Activated CD8-positive, alpha-beta T cell treated with anti-CD3 and anti-CD28 coated beads, Interleukin-2, amount 10 ng/mL, durations not matched to agents 7 days and 5 days (primary cell): Measurements from ENCODE around the gene GGA1. TPM values are rescaled to one million over a fixed set of nuclear protein-coding genes. Genes with fewer than 3 reads are reported as not detected.
"Not testable (repeated sequence)": the region's sequence is repeated elsewhere in the genome, so short reads cannot be mapped to it uniquely, and the experiment has no call there.

Experiments used
- ATAC-seq: fragments of 150-1000 bp; cut with Tn5 transposase; one replicate; pipeline ENCODE4 v1.10.0; 2021; ENCODE audit warnings: moderate library complexity
- CTCF ChIA-PET: fragments of 350-600 bp; sonication (Branson Sonifier 250); formaldehyde crosslinking; loops from one replicate; lab custom pipeline; 2021; ENCODE audit warnings: antibody characterized with exemption; lab: Charles Lee
- POLR2A ChIA-PET: fragments of 350-600 bp; sonication (Branson Sonifier 250); formaldehyde crosslinking; loops from one replicate; lab custom pipeline; 2021; ENCODE audit warnings: antibody characterized with exemption; lab: Charles Lee
- DNase-seq: peaks from one replicate; pipeline ENCODE4 v3.0.0-alpha.2; 2020
- H3K27ac Mint-ChIP-seq: one replicate; pipeline ENCODE4 v1.8.0; 2021; ENCODE audit warnings: mild to moderate bottlenecking, mixed read lengths
- H3K27me3 Mint-ChIP-seq: one replicate; pipeline ENCODE4 v1.8.0; 2021; ENCODE audit warnings: low read depth, mixed read lengths
- H3K36me3 Mint-ChIP-seq: one replicate; pipeline ENCODE4 v1.8.0; 2021; ENCODE audit warnings: low read depth, mixed read lengths
- H3K4me1 Mint-ChIP-seq: one replicate; pipeline ENCODE4 v1.8.0; 2021; ENCODE audit warnings: low read depth, mixed read lengths
- H3K4me3 Mint-ChIP-seq: one replicate; pipeline ENCODE4 v1.8.0; 2021; ENCODE audit warnings: mild to moderate bottlenecking, mixed read lengths
- H3K9me3 Mint-ChIP-seq: one replicate; pipeline ENCODE4 v1.8.0; 2022; ENCODE audit warnings: mixed read lengths; ENCODE audit not compliant: insufficient read depth
- total RNA-seq, 2 experiments: library from RNA; stranded (reverse); gene quantifications; one replicate each; pipeline ENCODE4 v1.2.3, GENCODE V29; 2021

The GGA1 gene
- total RNA-seq, 2 experiments from 2014 or later = 66.3 to 69.5 TPM

DNA sequence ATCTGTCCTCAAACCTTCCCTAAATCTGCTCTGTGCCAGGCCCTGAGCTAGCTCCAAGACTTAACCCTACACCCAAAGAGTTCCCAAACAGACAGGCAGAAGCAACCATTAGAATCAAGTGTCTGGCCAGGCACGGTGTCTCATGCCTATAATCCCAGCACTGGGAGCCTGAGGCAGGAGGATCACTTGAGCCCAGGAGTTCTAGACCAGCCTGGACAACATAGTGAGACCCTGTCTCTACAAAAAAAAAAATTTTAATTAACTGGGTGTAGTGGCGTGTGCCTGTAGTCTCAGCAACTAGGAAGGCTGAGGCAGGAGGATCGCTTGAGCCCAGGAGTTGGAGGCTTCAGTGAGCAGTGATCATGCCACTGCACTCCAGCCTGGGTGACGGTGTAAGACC is 47.9 kb downstream of the GGA1 start:
- ChIA-PET POLR2A (interaction anchor here (0.7 to 2.9 kb wide), 3 partner anchors 8 to 19 kb away, joined by 3 to 19 read pairs (median 3); partner anchors contain the start of gene LGALS1), CTCF (interaction anchor here (4.3 to 9.5 kb wide), 3 partner anchors 17 to 49 kb away, joined by 23 to 241 read pairs (median 201); partner anchors contain the start of genes GGA1, LGALS1 and SH3BP1)
- ATAC-seq, H3K4me3 Mint-ChIP-seq, H3K27me3 Mint-ChIP-seq, DNase-seq, H3K9me3 Mint-ChIP-seq: not testable (repeated sequence)
- Mint-ChIP-seq H3K27ac (peak overlapping the region; percentile 73), H3K36me3 (peaks cover 33% of the 10 kb centered on the region), H3K4me1 (peaks cover 28% of the 10 kb centered on the region)

DNA sequence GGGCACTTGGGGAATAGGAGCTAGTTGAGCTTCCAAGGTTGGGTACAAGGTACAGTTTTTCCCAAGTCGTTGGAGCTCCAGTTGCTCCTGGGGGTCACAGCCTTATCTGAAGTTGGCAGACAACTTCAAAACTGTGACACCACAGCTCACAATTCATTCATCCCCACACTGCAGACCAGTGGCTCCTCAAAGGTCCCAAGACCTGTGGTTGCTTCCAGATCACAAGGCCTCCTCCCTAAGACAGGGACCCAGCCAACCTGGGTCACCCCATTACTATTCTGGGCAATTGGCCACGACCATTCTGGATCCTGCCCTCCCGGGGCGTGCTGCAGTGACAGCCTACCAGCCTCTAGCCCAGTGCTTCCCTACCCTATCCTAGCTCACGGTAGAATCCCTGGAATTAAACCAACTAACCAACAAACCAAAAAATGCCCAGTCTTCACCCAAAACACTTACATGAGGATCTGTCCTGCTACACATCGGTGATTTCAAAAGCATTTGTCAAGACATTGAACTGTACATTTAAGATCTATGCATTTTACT is 49.0 kb downstream of the GGA1 start:
- Mint-ChIP-seq H3K27me3 (no peaks in the 10 kb centered on the region), H3K36me3 (peaks cover 34% of the 10 kb centered on the region), H3K4me1 (peaks cover 36% of the 10 kb centered on the region), H3K4me3 (peak overlapping the region; percentile 78), H3K9me3 (no peaks in the 10 kb centered on the region), H3K27ac (peak overlapping the region; percentile 87)
- ATAC-seq = no peak
- CTCF ChIA-PET = interaction anchor here (0.8 to 9.5 kb wide), 14 partner anchors 12 to 415 kb away, joined by 3 to 241 read pairs (median 8); partner anchors contain the start of genes GGA1, LGALS1, NOL12 and SH3BP1
- POLR2A ChIA-PET = interaction anchor here (0.8 to 2.9 kb wide), 12 partner anchors 14 to 49 kb away, joined by 3 to 21 read pairs (median 6); partner anchors contain the start of genes GGA1, LGALS1 and SH3BP1
- DNase-seq = no peak

DNA sequence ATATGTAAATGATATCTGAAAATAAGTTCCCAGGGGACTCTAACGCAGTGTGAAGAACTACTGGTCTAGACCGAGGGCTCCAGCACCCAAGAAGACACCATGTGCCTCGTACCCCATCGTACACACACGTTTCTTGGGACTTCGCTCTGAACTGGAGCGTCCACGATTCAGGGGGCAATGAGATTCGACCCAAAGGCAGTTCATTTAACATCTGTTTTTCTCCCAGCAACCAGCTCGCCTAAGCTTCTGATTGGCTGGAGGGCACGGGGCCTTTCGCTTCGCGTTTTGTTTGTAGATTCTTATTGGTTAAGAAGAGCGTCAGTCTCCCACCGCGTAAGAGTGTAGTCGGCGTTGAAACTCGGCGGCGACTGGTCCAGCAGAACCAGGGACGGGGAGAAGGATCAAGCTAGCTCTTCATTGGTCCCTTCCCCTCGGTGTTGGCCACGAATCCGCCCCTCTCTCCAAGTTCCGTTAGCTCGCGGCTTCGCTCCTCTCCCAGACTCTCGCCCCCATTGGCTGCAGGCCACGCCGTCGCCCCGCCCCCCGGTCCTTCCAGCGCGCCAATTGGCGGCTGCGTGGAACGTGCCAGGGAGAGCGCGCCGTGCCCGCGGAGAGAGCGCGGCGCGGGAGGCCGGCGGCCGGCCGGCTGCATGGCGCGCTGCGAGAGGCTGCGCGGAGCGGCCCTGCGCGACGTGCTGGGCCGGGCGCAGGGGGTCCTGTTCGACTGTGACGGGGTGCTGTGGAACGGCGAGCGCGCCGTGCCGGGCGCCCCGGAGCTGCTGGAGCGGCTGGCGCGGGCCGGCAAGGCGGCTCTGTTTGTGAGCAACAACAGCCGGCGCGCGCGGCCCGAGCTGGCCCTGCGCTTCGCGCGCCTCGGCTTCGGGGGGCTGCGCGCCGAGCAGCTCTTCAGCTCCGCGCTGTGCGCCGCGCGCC is 49.8 kb downstream of the GGA1 start, which contains the start of gene PDXP:
TSS of gene PDXP (plus strand) at position 591 of the 933 bp plus-strand sequence. CDS start at position 651, 60 bp downstream.
- DNase-seq (peak; percentile 99), ATAC-seq (peak; percentile 98)
- H3K36me3 Mint-ChIP-seq = peaks cover 27% of the 10 kb centered on the region
- POLR2A ChIA-PET = interaction anchor here (0.7 to 2.9 kb wide), 16 partner anchors 13 to 50 kb away, joined by 3 to 21 read pairs (median 6); partner anchors contain the start of genes GGA1, LGALS1, NOL12 and SH3BP1
- CTCF ChIA-PET = interaction anchor here (0.8 to 9.5 kb wide), 15 partner anchors 9 to 416 kb away, joined by 3 to 241 read pairs (median 8); partner anchors contain the start of genes GGA1, LGALS1, NOL12 and SH3BP1
- peak within 1 kb of the TSS; percentile 87 for H3K27ac Mint-ChIP-seq
- peaks cover 37% of the 10 kb centered on the region for H3K4me1 Mint-ChIP-seq
- H3K27me3 Mint-ChIP-seq = no peaks in the 10 kb centered on the region
- peak within 1 kb of the TSS; percentile 87 for H3K4me3 Mint-ChIP-seq
- no peaks in the 10 kb centered on the region for H3K9me3 Mint-ChIP-seq

DNA sequence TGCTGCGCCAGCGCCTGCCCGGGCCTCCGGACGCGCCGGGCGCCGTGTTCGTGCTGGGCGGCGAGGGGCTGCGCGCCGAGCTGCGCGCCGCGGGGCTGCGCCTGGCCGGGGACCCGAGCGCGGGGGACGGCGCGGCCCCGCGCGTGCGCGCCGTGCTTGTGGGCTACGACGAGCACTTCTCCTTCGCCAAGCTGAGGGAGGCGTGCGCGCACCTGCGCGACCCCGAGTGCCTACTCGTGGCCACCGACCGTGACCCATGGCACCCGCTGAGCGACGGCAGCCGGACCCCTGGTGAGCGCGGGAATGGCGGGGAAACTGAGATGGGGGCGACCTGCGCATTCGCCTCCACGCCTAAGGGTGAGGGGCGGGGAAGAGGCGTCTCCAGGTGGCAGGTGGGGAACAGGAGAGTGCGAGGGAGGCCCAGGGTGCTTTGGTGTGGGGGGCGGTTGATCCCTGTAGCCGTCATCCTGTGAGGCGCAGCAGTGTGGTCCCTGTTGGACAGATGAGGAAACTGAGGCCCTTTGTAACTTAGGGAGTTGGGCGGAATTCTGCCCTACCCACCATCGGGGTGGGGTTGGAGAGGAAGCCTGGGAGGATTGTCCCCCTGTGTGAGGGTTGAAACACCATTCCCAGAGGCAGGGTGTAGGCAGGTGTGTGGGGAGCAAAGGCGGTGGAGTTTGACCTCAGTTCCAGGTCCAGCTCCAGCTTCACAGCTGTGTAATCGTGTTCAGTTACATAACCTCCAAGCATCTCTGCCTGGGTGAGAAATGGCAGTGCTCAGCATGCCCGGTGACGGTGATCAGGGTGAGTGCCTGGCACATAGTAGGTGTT is 50.6 kb downstream of the GGA1 start:
- Mint-ChIP-seq H3K36me3 (peaks cover 24% of the 10 kb centered on the region), H3K27ac (peak overlapping the region; percentile 64), H3K9me3 (no peaks in the 10 kb centered on the region), H3K4me1 (peaks cover 39% of the 10 kb centered on the region), H3K4me3 (peak overlapping the region; percentile 87), H3K27me3 (no peaks in the 10 kb centered on the region)
- DNase-seq (no peak), ATAC-seq (no peak)
- ChIA-PET POLR2A (interaction anchor here (0.7 to 2.9 kb wide), 12 partner anchors 12 to 51 kb away, joined by 3 to 19 read pairs (median 7); partner anchors contain the start of genes GGA1, LGALS1, NOL12 and SH3BP1), CTCF (interaction anchor here (1.2 to 9.5 kb wide), 9 partner anchors 9 to 237 kb away, joined by 3 to 241 read pairs (median 10); partner anchors contain the start of genes GGA1, LGALS1 and SH3BP1)

DNA sequence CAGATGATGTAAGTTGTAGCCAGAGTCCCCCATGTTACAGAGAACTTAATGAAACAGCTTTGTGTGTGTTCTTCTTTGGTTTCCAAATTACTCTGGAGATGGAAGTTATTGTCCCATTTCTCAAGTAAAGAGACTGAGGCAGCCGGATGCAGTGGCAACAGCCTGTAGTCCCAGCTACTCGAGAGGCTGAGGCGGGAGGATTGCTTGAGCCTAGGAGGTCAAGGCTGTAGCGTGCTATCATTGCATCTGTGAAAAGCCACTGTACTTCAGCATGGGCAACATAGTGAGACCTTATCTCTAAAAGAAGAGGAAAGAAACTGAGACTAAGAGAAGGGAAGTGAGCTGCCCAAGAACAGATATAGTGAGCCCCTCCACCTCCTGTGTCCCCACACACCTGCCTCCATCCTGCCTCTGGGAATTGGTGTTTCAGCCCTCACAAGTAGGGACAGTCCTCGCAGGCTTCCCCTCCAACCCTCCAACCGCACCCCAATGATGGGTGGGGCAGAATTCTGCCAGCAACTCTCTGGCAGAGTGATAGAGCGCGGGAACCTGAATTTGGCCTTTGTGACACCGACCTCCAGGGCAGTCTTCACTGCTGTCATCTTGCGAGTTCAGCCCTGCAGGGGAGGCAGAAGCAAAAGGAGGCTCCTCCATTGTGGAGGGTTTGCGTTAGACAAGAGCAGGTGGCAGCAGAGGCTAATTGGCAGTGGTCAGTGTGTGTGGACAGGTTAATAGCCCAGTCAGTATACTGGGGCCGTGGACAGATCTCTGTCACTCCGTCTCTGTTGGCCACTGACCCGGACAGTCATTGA is 51.5 kb downstream of the GGA1 start:
- no peaks in the 10 kb centered on the region for H3K27me3 Mint-ChIP-seq
- peaks cover 39% of the 10 kb centered on the region for H3K4me1 Mint-ChIP-seq
- ChIA-PET POLR2A (interaction anchor here (0.7 to 4.1 kb wide), 4 partner anchors 11 to 32 kb away, joined by 3 to 33 read pairs (median 9); partner anchors contain the start of gene LGALS1), CTCF (interaction anchor here (1.4 to 9.5 kb wide), 10 partner anchors 17 to 203 kb away, joined by 3 to 241 read pairs (median 8); partner anchors contain the start of genes GGA1, LGALS1 and SH3BP1)
- DNase-seq (no peak), ATAC-seq (no peak)
- peak overlapping the region; percentile 87 for H3K4me3 Mint-ChIP-seq
- H3K36me3 Mint-ChIP-seq = peaks cover 20% of the 10 kb centered on the region
- H3K9me3 Mint-ChIP-seq = no peaks in the 10 kb centered on the region
- peak overlapping the region; percentile 64 for H3K27ac Mint-ChIP-seq

DNA sequence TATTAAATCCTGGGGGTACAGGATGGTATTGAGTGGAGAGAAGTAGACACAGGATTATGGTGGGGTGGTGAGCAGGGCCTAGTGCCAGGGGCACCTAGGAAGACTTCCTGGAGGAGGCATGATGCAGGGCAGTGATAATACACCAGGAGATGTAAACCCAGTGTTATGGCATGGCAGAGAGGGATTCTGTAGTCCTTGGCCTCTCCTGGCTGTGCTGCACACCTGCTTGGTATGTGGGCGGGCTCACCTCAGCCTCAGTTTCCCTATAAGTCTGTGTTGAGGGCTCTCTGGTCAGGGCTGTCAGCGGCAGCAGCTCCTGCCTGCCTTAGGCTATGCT is 52.0 kb downstream of the GGA1 start:
- ChIA-PET CTCF (interaction anchor here (1.0 to 9.5 kb wide), 9 partner anchors 17 to 203 kb away, joined by 3 to 241 read pairs (median 5); partner anchors contain the start of genes GGA1, LGALS1 and SH3BP1), POLR2A (interaction anchor here (0.8 to 4.1 kb wide), 4 partner anchors 11 to 52 kb away, joined by 3 to 33 read pairs (median 9); partner anchors contain the start of genes GGA1 and LGALS1)
- DNase-seq (no peak), ATAC-seq (no peak)
- Mint-ChIP-seq H3K4me1 (peaks cover 39% of the 10 kb centered on the region), H3K9me3 (no peaks in the 10 kb centered on the region), H3K4me3 (peak overlapping the region; percentile 87), H3K27ac (peak overlapping the region; percentile 64), H3K36me3 (peaks cover 25% of the 10 kb centered on the region), H3K27me3 (no peaks in the 10 kb centered on the region)

DNA sequence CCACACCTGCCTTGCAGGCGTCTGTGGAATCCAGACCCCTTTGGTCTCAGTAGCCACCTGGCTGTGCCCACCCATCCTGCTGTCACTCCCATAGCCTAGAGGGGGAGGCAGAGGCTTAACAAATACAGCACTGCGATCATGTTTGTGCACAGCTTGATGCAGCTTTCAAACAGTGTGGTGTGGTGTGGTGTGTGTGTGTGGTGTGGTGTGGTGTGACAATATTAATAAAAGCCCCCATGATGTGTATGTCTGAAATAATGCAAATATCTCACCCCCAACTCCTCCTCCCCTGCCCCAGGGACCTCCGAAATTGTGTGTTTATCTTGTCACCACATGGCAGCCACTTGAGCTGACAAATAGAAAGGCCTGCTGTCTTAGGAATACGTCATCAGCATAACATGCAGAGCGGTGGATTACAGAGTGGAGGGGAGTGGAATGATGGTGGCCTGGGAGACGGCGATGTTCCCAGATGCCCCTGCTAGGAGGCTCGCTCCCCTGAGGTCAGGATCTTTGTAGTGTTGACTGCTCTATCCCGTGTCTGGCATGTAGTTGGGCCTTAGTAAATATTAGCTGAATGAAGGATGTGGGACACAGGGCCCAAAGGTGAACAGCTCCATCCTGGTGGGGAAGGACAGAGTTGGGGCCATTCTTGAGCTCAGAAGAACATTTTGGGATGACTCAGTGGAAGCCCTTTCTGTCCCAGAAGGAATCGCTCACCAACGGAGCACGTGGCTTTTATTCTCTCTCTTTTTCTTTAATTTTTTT is 52.7 kb downstream of the GGA1 start:
- peaks cover 24% of the 10 kb centered on the region for H3K36me3 Mint-ChIP-seq
- ChIA-PET CTCF (interaction anchor here (0.5 to 9.5 kb wide), 13 partner anchors 16 to 227 kb away, joined by 3 to 241 read pairs (median 4); partner anchors contain the start of genes GGA1, LGALS1 and SH3BP1), POLR2A (interaction anchor here (0.5 to 4.1 kb wide), 5 partner anchors 11 to 53 kb away, joined by 3 to 33 read pairs (median 7); partner anchors contain the start of genes GGA1 and LGALS1)
- H3K4me1 Mint-ChIP-seq = peaks cover 43% of the 10 kb centered on the region
- H3K27ac Mint-ChIP-seq = peak overlapping the region; percentile 73
- no peak for ATAC-seq
- peak; percentile 57 for DNase-seq
- no peaks in the 10 kb centered on the region for H3K9me3 Mint-ChIP-seq
- H3K4me3 Mint-ChIP-seq = peak overlapping the region; percentile 28
- no peaks in the 10 kb centered on the region for H3K27me3 Mint-ChIP-seq

DNA sequence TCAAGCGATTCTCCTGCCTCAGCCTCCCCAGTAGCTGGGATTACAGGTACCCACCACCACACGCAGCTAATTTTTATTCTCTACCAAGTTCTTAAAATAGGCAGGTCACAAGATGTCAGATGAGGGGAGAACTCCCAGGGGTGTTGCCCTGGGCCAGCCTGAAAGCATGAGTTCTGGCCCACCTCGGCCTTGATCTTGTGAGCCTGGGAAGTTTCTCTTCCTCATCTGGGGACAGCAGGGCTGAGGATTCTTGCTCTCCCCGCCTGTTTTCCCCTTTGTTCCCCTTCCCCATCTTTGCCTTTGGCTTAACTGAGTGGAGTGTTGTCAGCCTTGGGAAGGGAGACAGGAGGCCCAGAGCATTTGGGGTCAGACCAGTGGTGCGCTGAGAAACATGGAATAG is 53.4 kb downstream of the GGA1 start:
- no peaks in the 10 kb centered on the region for H3K9me3 Mint-ChIP-seq
- no peak for ATAC-seq
- peaks cover 43% of the 10 kb centered on the region for H3K4me1 Mint-ChIP-seq
- no peak for DNase-seq
- H3K27ac Mint-ChIP-seq = peak overlapping the region; percentile 18
- H3K27me3 Mint-ChIP-seq = no peaks in the 10 kb centered on the region
- ChIA-PET CTCF (interaction anchor here (1.0 to 9.5 kb wide), 7 partner anchors 15 to 201 kb away, joined by 3 to 241 read pairs (median 4); partner anchors contain the start of genes GGA1, LGALS1 and SH3BP1), POLR2A (interaction anchor here (0.5 to 4.1 kb wide), 5 partner anchors 10 to 120 kb away, joined by 3 to 33 read pairs (median 7); partner anchors contain the start of gene LGALS1)
- peaks cover 29% of the 10 kb centered on the region for H3K36me3 Mint-ChIP-seq
- H3K4me3 Mint-ChIP-seq = no peak overlapping the region

DNA sequence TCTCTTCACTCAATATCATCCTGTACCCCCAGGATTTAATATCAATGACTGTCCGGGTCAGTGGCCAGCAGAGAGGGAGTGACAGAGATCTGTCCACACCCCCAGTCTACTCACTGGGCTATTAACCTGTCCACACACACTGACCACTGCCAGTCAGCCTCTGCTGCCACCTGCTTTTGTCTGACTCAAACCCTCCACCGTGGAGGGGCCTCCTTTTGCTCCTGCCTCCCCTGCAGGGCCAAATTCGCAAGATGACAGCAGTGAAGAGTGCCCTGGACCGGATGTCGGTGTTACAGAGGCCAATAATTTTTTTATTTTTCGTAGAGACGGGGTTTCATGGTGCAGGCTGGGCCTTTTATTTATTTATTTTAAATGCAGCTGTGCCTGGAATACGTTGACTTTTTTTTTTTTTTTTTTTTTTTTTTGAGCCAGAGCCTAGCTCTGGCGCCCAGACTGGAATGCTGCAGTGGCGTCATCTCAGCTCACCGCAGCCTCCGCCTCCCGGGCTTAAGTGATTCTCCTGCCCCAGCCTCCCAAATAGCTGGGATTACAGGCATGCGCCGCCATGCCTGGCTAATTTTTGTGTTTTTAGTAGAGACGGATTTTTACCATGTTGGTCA is 55.0 kb downstream of the GGA1 start:
- ChIA-PET CTCF (interaction anchor here (1.1 to 9.5 kb wide), 4 partner anchors 14 to 28 kb away, joined by 3 to 241 read pairs (median 110); partner anchors contain the start of genes LGALS1 and SH3BP1), POLR2A (interaction anchor here (4.1 kb wide), 1 partner anchor 12 kb away, joined by 33 read pairs; the partner anchor contains the start of gene LGALS1)
- ATAC-seq (no peak), DNase-seq (no peak)
- Mint-ChIP-seq H3K36me3 (peaks cover 32% of the 10 kb centered on the region), H3K4me3 (no peak overlapping the region), H3K9me3 (no peaks in the 10 kb centered on the region), H3K27ac (no peak overlapping the region), H3K4me1 (peaks cover 35% of the 10 kb centered on the region), H3K27me3 (no peaks in the 10 kb centered on the region)
